HG03108 (cell line): ENCODE results near the gene TMEM59L.
A peak's percentile ranks its signal among the peaks of the same experiment; 100 is the strongest.

Experiments
- ATAC-seq: cut with Tn5 transposase; IDR thresholded peaks from one replicate; pipeline ENCODE4 v1.9.1; 2021; ENCODE audit warnings: moderate library complexity; ENCODE audit not compliant: unreplicated experiment

TMEM59L gene

GRCh38 chr19:18636183-18636968 is 23.7 kb downstream of the TMEM59L start:
- peak; percentile 88 for ATAC-seq

- ATAC-seq, result no peak
Observed at GRCh38 chr19:18636969-18637629, 24.4 kb downstream of the TMEM59L start, which contains the start of gene KLHL26. Gene KLHL26, plus strand, starts transcription at chr19:18637028. Its CDS starts 27 bp downstream, at chr19:18637055.

GRCh38 chr19:18637673-18638630 is 25.3 kb downstream of the TMEM59L start:
- no peak for ATAC-seq

- no peak for ATAC-seq
Observed at GRCh38 chr19:18639706-18640243, 27.1 kb downstream of the TMEM59L start.

- ATAC-seq, result no peak
Observed at GRCh38 chr19:18644196-18645034, 31.7 kb downstream of the TMEM59L start.

GRCh38 chr19:18645035-18645511 is 32.4 kb downstream of the TMEM59L start:
- ATAC-seq, result no peak

- no peak for ATAC-seq
Observed at GRCh38 chr19:18646535-18647370, 34.1 kb downstream of the TMEM59L start.

GRCh38 chr19:18647371-18647767 is 34.7 kb downstream of the TMEM59L start:
- ATAC-seq, result no peak

GRCh38 chr19:18647807-18648206 is 35.1 kb downstream of the TMEM59L start:
- ATAC-seq, result no peak

GRCh38 chr19:18648973-18649315 is 36.3 kb downstream of the TMEM59L start:
- no peak for ATAC-seq

- ATAC-seq, result peak; percentile 47
Observed at GRCh38 chr19:18649371-18650020, 36.8 kb downstream of the TMEM59L start.

- ATAC-seq, result no peak
Observed at GRCh38 chr19:18650021-18650390, 37.3 kb downstream of the TMEM59L start.

- ATAC-seq, result no peak
Observed at GRCh38 chr19:18650468-18651041, 37.9 kb downstream of the TMEM59L start.

- ATAC-seq, result no peak
Observed at GRCh38 chr19:18651300-18651699, 38.6 kb downstream of the TMEM59L start.

- no peak for ATAC-seq
Observed at GRCh38 chr19:18651733-18652132, 39.1 kb downstream of the TMEM59L start.

- no peak for ATAC-seq
Observed at GRCh38 chr19:18653853-18654252, 41.2 kb downstream of the TMEM59L start.

GRCh38 chr19:18654469-18654868 is 41.8 kb downstream of the TMEM59L start:
- no peak for ATAC-seq

- no peak for ATAC-seq
Observed at GRCh38 chr19:18655173-18655844, 42.6 kb downstream of the TMEM59L start.
